ENCODE measurements around the gene PPP1R3C. TPM values are rescaled to one million over a fixed set of nuclear protein-coding genes. Genes with fewer than 3 reads are reported as not detected.

The PPP1R3C gene
- total RNA-seq, 2 donors from 2014 or later: 58.0 to 250 TPM

- Histone ChIP-seq H3K27ac (no peak overlapping the region), H3K4me1 (peaks cover 0 to 5% of the 10 kb centered on the region in 2 donors), H3K36me3 (no peaks in the 10 kb centered on the region), H3K4me3 (no peak overlapping the region), H3K27me3 (no peaks in the 10 kb centered on the region), H3K9me3 (no peaks in the 10 kb centered on the region)
- TF ChIP-seq, protein P1, sequence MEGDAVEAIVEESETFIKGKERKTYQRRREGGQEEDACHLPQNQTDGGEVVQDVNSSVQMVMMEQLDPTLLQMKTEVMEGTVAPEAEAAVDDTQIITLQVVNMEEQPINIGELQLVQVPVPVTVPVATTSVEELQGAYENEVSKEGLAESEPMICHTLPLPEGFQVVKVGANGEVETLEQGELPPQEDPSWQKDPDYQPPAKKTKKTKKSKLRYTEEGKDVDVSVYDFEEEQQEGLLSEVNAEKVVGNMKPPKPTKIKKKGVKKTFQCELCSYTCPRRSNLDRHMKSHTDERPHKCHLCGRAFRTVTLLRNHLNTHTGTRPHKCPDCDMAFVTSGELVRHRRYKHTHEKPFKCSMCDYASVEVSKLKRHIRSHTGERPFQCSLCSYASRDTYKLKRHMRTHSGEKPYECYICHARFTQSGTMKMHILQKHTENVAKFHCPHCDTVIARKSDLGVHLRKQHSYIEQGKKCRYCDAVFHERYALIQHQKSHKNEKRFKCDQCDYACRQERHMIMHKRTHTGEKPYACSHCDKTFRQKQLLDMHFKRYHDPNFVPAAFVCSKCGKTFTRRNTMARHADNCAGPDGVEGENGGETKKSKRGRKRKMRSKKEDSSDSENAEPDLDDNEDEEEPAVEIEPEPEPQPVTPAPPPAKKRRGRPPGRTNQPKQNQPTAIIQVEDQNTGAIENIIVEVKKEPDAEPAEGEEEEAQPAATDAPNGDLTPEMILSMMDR (IDR thresholded peaks at IDR 0.05): no peak
- no peak for DNase-seq (ENCODE audit: low spot score)
Measured at GRCh38 chr10:91653219-91653870, 20.5 kb upstream of the PPP1R3C start.

DNA sequence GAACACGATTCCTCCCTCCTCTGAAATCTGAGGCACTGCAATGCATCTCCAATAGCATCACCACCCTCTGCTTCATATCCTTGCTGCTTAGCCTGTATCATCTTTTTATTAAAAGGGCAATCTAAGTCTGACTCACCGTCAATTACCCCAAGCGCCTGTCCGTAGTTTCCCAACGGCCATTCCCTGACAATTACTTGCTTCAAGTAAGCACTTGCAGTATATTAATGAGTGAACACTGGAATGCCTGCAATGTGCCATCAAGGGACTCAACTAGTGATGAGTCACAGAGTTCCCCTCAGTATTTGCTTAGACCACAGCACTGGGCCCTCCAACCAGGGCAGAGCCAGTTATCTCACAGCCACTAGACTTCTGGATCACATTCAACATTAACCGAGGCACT, 19.5 kb upstream of the PPP1R3C start:
- H3K4me3 ChIP-seq: no peak overlapping the region
- peaks cover 0 to 5% of the 10 kb centered on the region in 2 donors for H3K4me1 ChIP-seq
- H3K9me3 ChIP-seq: no peaks in the 10 kb centered on the region
- H3K36me3 ChIP-seq: no peaks in the 10 kb centered on the region
- H3K27ac ChIP-seq: peak overlapping the region in 1 of 2 donors; percentile 43
- TF ChIP-seq, protein P1 (IDR thresholded peaks at IDR 0.05): no peak
- DNase-seq (ENCODE audit: low spot score): no peak
- H3K27me3 ChIP-seq: no peaks in the 10 kb centered on the region

- Histone ChIP-seq H3K4me3 (no peak overlapping the region), H3K9me3 (no peaks in the 10 kb centered on the region), H3K27me3 (no peaks in the 10 kb centered on the region), H3K4me1 (no peaks in the 10 kb centered on the region), H3K36me3 (no peaks in the 10 kb centered on the region), H3K27ac (no peak overlapping the region)
- no peak for DNase-seq (ENCODE audit: low spot score)
- TF ChIP-seq, protein P1 (IDR thresholded peaks at IDR 0.05): peak in 1 of 2 donors; percentile 49
Measured at GRCh38 chr10:91643700-91644099, 10.8 kb upstream of the PPP1R3C start.

- Histone ChIP-seq H3K27ac (no peak overlapping the region), H3K36me3 (no peaks in the 10 kb centered on the region), H3K4me3 (no peak overlapping the region), H3K27me3 (no peaks in the 10 kb centered on the region), H3K4me1 (no peaks in the 10 kb centered on the region), H3K9me3 (no peaks in the 10 kb centered on the region)
- DNase-seq (ENCODE audit: low spot score): no peak
- TF ChIP-seq, protein P1 (IDR thresholded peaks at IDR 0.05): no peak
Measured at GRCh38 chr10:91642831-91643692, 10.2 kb upstream of the PPP1R3C start.

- Histone ChIP-seq H3K27ac (no peak overlapping the region), H3K36me3 (no peaks in the 10 kb centered on the region), H3K4me3 (no peak overlapping the region), H3K27me3 (no peaks in the 10 kb centered on the region), H3K4me1 (peaks cover 0 to 25% of the 10 kb centered on the region in 2 donors), H3K9me3 (no peaks in the 10 kb centered on the region)
- DNase-seq (ENCODE audit: low spot score): no peak
- TF ChIP-seq, protein P1 (IDR thresholded peaks at IDR 0.05): no peak
Measured at GRCh38 chr10:91636892-91637291, 4.0 kb upstream of the PPP1R3C start.

All from right atrium auricular region (tissue), 2 donors.